CD14-positive monocyte (primary cell): ENCODE measurements around the gene NGRN. TPM values are rescaled to one million over a fixed set of nuclear protein-coding genes. Genes with fewer than 3 reads are reported as not detected.
A peak's percentile ranks its signal among the peaks of the same experiment; 100 is the strongest.

Experiments used
- DNase-seq, 3 donors: peaks; one replicate each; pipeline ENCODE4 v3.0.0-alpha.2; 2011 to 2022
- H2AFZ ChIP-seq: 2 replicates; pipeline ENCODE4 v1.6.0; 2012; ENCODE audit warnings: mild to moderate bottlenecking, low read depth, low read length, inconsistent platforms; ENCODE audit not compliant: insufficient read depth, poor library complexity, severe bottlenecking
- H3K27ac ChIP-seq, 2 donors: 1 replicate in 1 of 2; 2 replicates in 1 of 2; pipeline ENCODE4 v1.5.1; 2012 to 2013; ENCODE audit warnings: low read length in 2 of 2, control low read depth in 1 of 2, inconsistent platforms in 1 of 2, low read depth in 1 of 2, mild to moderate bottlenecking in 1 of 2
- H3K27me3 ChIP-seq, 2 donors: one replicate each; pipeline versions ENCODE4 v1.6.0 to v1.6.1; 2011 to 2013; ENCODE audit warnings: low read length in 2 of 2; ENCODE audit not compliant: control insufficient read depth in 2 of 2, insufficient read depth in 2 of 2
- H3K36me3 ChIP-seq, 2 donors: replicated peaks in 1 of 2; 1 replicate in 1 of 2; 2 replicates in 1 of 2; pipeline versions ENCODE4 v1.5.1 to v1.6.1; 2012 to 2013; ENCODE audit warnings: low read length in 2 of 2, control low read depth in 1 of 2, inconsistent platforms in 1 of 2, mild to moderate bottlenecking in 1 of 2; ENCODE audit not compliant: insufficient read depth in 2 of 2, control insufficient read depth in 1 of 2
- H3K4me1 ChIP-seq, 2 donors: 1 replicate in 1 of 2; 2 replicates in 1 of 2; pipeline versions ENCODE4 v1.5.1 to v1.6.1; 2012 to 2013; ENCODE audit warnings: low read length in 2 of 2, control low read depth in 1 of 2, inconsistent platforms in 1 of 2, mild to moderate bottlenecking in 1 of 2, moderate library complexity in 1 of 2; ENCODE audit not compliant: insufficient read depth in 2 of 2, control insufficient read depth in 1 of 2
- H3K4me2 ChIP-seq: replicated peaks from 2 replicates; pipeline ENCODE3; 2012; ENCODE audit warnings: low read length, moderate library complexity, mild to moderate bottlenecking; ENCODE audit not compliant: poor library complexity, severe bottlenecking; ENCODE audit errors: extremely low read depth
- H3K4me3 ChIP-seq, 3 experiments: fragments of 200-600 bp in 1 of 3; sonication (generic) in 1 of 3; replicated peaks in 1 of 3; 1 replicate in 2 of 3; 2 replicates in 1 of 3; pipeline ENCODE4 v1.5.1; 2011 to 2013; ENCODE audit warnings: low read length in 3 of 3, mild to moderate bottlenecking in 3 of 3, control low read depth in 2 of 3, low read depth in 2 of 3, inconsistent platforms in 1 of 3, moderate library complexity in 1 of 3
- H3K79me2 ChIP-seq: 2 replicates; pipeline ENCODE4 v1.6.0; 2012; ENCODE audit warnings: mild to moderate bottlenecking, control low read depth, inconsistent platforms, low read length, moderate library complexity; ENCODE audit not compliant: insufficient read depth
- H3K9ac ChIP-seq: 2 replicates; pipeline ENCODE4 v1.6.0; 2017; ENCODE audit warnings: low read length, mild to moderate bottlenecking; ENCODE audit not compliant: insufficient read depth, poor library complexity, severe bottlenecking
- H3K9me3 ChIP-seq, 2 donors: replicated peaks in 1 of 2; 1 replicate in 1 of 2; 2 replicates in 1 of 2; pipeline versions ENCODE4 v1.5.1 to v1.6.1; 2012 to 2013; ENCODE audit warnings: low read length in 2 of 2, control low read depth in 1 of 2; ENCODE audit not compliant: control insufficient read depth in 1 of 2, insufficient read depth in 1 of 2
- H4K20me1 ChIP-seq: 2 replicates; pipeline ENCODE4 v1.6.0; 2012; ENCODE audit warnings: mild to moderate bottlenecking, low read length, control low read depth, moderate library complexity; ENCODE audit not compliant: insufficient read depth
- H3K27ac Mint-ChIP-seq, 7 donors: one replicate each; pipeline ENCODE4 v1.8.0; 2020; ENCODE audit warnings: mild to moderate bottlenecking in 7 of 7, mixed read lengths in 7 of 7, moderate library complexity in 6 of 7, inconsistent platforms in 2 of 7
- H3K27me3 Mint-ChIP-seq, 3 donors: one replicate each; pipeline ENCODE4 v1.8.0; 2021 to 2022; ENCODE audit warnings: low read depth in 3 of 3, mild to moderate bottlenecking in 3 of 3, mixed read lengths in 3 of 3, moderate library complexity in 3 of 3, inconsistent platforms in 1 of 3
- H3K36me3 Mint-ChIP-seq, 2 donors: one replicate each; pipeline ENCODE4 v1.8.0; 2020; ENCODE audit warnings: mixed read lengths in 2 of 2, inconsistent platforms in 1 of 2, mild to moderate bottlenecking in 1 of 2
- H3K4me1 Mint-ChIP-seq: one replicate; pipeline ENCODE4 v1.8.0; 2020; ENCODE audit warnings: mild to moderate bottlenecking, mixed read lengths
- H3K4me3 Mint-ChIP-seq, 2 donors: one replicate each; pipeline ENCODE4 v1.8.0; 2020; ENCODE audit warnings: mild to moderate bottlenecking in 2 of 2, mixed read lengths in 2 of 2, moderate library complexity in 1 of 2
- H3K9me3 Mint-ChIP-seq, 7 donors: one replicate each; pipeline ENCODE4 v1.8.0; 2020 to 2022; ENCODE audit warnings: mixed read lengths in 7 of 7, mild to moderate bottlenecking in 6 of 7, moderate library complexity in 6 of 7, inconsistent platforms in 2 of 7
- WGBS: methylation state at CpG from one replicate; pipeline ENCODE4 v1.1.5; 2013; ENCODE audit warnings: missing lambda C conversion rate; ENCODE audit not compliant: insufficient coverage; 5-methylcytosine and 5-hydroxymethylcytosine counted together
- intact Hi-C, 2 donors: fragments of 100-400 bp; cut with micrococcal nuclease; formaldehyde crosslinking; loops; one replicate each; pipeline versions ENCODE4 v1.15.0 to v1.15.1; 2023
- polyA plus RNA-seq, 3 donors: library from polyadenylated mRNA; depleted of rRNA in 1 of 3; unstranded in 2 of 3; stranded (reverse) in 1 of 3; fragments of 300-500 nt in 2 of 3; fragments of >200 nt in 1 of 3; fragmentation: Illumina TruSeq in 2 of 3; gene quantifications; 1 replicate in 2 of 3; 2 replicates in 1 of 3; pipeline ENCODE4 v1.2.3, GENCODE V29; 2012 to 2021
- TF ChIP-seq, protein P1 (sequence below): fragments of 200-600 bp; IDR thresholded peaks from one replicate; pipeline ENCODE4 v1.8.0; 2022; ENCODE audit warnings: antibody characterized with exemption, mild to moderate bottlenecking

The NGRN gene
- polyA plus RNA-seq, 3 donors, result 14.4 to 20.3 (median 18.9) TPM

DNA sequence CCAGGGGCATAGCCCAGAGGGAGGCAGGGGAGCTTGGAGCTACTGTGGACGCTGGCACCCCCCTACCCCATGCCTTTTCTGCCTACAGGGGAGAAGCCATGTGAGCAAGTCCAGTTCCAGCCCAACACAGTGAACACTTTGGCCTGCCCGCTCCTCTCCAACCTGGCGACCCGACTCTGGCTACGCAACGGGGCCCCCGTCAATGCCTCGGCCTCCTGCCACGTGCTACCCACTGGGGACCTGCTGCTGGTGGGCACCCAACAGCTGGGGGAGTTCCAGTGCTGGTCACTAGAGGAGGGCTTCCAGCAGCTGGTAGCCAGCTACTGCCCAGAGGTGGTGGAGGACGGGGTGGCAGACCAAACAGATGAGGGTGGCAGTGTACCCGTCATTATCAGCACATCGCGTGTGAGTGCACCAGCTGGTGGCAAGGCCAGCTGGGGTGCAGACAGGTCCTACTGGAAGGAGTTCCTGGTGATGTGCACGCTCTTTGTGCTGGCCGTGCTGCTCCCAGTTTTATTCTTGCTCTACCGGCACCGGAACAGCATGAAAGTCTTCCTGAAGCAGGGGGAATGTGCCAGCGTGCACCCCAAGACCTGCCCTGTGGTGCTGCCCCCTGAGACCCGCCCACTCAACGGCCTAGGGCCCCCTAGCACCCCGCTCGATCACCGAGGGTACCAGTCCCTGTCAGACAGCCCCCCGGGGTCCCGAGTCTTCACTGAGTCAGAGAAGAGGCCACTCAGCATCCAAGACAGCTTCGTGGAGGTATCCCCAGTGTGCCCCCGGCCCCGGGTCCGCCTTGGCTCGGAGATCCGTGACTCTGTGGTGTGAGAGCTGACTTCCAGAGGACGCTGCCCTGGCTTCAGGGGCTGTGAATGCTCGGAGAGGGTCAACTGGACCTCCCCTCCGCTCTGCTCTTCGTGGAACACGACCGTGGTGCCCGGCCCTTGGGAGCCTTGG, 37.4 kb upstream of the NGRN start:
- intact Hi-C loops, result no loop called here
- Histone ChIP-seq H3K79me2 (peaks cover 23% of the 10 kb centered on the region), H2AFZ (no peak overlapping the region), H3K9me3 (no peaks in the 10 kb centered on the region), H3K9ac (no peak overlapping the region), H3K4me3 (no peak overlapping the region), H3K4me2 (no peak overlapping the region), H3K4me1 (peaks cover 32% of the 10 kb centered on the region in 2 donors), H3K27ac (no peak overlapping the region), H3K36me3 (peaks cover 74 to 77% of the 10 kb centered on the region in 2 donors), H3K27me3 (no peaks in the 10 kb centered on the region), H4K20me1 (peaks cover 72% of the 10 kb centered on the region)
- H3K27ac Mint-ChIP-seq, result peak overlapping the region in 2 of 7 donors; percentile 40 to 73
- no peaks in the 10 kb centered on the region for H3K27me3 Mint-ChIP-seq
- peaks cover 75 to 88% of the 10 kb centered on the region in 2 donors for H3K36me3 Mint-ChIP-seq
- no peak overlapping the region for H3K4me3 Mint-ChIP-seq
- peaks cover 0 to 1% (median 0%) of the 10 kb centered on the region in 7 donors for H3K9me3 Mint-ChIP-seq
- 94% methylated on average over 36 of the region's 38 CpGs for WGBS
- DNase-seq, result no peak
- H3K4me1 Mint-ChIP-seq, result peaks cover 32% of the 10 kb centered on the region
- TF ChIP-seq, protein P1, sequence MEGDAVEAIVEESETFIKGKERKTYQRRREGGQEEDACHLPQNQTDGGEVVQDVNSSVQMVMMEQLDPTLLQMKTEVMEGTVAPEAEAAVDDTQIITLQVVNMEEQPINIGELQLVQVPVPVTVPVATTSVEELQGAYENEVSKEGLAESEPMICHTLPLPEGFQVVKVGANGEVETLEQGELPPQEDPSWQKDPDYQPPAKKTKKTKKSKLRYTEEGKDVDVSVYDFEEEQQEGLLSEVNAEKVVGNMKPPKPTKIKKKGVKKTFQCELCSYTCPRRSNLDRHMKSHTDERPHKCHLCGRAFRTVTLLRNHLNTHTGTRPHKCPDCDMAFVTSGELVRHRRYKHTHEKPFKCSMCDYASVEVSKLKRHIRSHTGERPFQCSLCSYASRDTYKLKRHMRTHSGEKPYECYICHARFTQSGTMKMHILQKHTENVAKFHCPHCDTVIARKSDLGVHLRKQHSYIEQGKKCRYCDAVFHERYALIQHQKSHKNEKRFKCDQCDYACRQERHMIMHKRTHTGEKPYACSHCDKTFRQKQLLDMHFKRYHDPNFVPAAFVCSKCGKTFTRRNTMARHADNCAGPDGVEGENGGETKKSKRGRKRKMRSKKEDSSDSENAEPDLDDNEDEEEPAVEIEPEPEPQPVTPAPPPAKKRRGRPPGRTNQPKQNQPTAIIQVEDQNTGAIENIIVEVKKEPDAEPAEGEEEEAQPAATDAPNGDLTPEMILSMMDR, result no peak

DNA sequence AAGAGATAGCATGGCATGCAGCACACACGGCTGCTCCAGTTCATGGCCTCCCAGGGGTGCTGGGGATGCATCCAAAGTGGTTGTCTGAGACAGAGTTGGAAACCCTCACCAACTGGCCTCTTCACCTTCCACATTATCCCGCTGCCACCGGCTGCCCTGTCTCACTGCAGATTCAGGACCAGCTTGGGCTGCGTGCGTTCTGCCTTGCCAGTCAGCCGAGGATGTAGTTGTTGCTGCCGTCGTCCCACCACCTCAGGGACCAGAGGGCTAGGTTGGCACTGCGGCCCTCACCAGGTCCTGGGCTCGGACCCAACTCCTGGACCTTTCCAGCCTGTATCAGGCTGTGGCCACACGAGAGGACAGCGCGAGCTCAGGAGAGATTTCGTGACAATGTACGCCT, 36.5 kb upstream of the NGRN start:
- no peak overlapping the region for H3K9ac ChIP-seq
- intact Hi-C loops, result no loop called here
- H3K4me1 ChIP-seq, result peaks cover 33 to 37% of the 10 kb centered on the region in 2 donors

More for the DNA sequence above, 36.5 kb upstream of the NGRN start:
- Mint-ChIP-seq H3K9me3 (peaks cover 0 to 1% (median 0%) of the 10 kb centered on the region in 7 donors), H3K27me3 (no peaks in the 10 kb centered on the region), H3K27ac (peak overlapping the region in 4 of 7 donors; percentile 40 to 73 (median 71)), H3K4me1 (peaks cover 32% of the 10 kb centered on the region), H3K36me3 (peaks cover 68 to 79% of the 10 kb centered on the region in 2 donors), H3K4me3 (no peak overlapping the region)
- Histone ChIP-seq H3K9me3 (no peaks in the 10 kb centered on the region), H3K4me3 (no peak overlapping the region), H3K79me2 (peaks cover 29% of the 10 kb centered on the region), H3K27me3 (no peaks in the 10 kb centered on the region), H3K36me3 (peaks cover 66 to 68% of the 10 kb centered on the region in 2 donors), H3K4me2 (no peak overlapping the region), H2AFZ (no peak overlapping the region), H4K20me1 (peaks cover 64% of the 10 kb centered on the region), H3K27ac (no peak overlapping the region)
- DNase-seq, result no peak
- 96% methylated on average over 14 of the region's 15 CpGs for WGBS
- TF ChIP-seq, protein P1, result no peak
